GM21390 (cell line): ENCODE data around the gene PRL.

Experiments
- ATAC-seq: cut with Tn5 transposase; IDR thresholded peaks from one replicate; pipeline ENCODE4 v1.9.1; 2021; ENCODE audit not compliant: unreplicated experiment

PRL gene

GRCh38 chr6:22296067-22296466, 769 bp downstream of the PRL start:
- ATAC-seq: no peak

- ATAC-seq: no peak
Observed at GRCh38 chr6:22295145-22295544, 1.7 kb downstream of the PRL start.

DNA sequence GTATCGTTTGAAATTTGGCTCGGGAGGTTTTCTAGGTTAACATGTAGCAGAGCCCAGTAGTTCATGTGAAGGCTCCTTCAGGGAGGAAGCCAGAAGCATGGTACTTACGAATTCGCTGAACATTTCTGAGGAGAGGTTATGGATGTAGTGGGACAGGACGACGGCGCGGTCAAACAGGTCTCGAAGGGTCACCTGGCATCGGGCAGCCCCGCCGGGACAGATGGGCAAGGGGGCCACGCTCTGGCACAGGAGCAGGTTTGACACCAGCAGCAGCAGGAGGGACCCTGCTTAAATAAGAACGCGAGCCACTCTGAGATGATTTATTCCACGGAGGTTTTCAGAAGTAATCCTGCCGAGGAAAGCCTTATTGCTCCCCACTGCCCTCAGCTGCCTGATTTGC, 2.5 kb downstream of the PRL start:
- ATAC-seq: no peak

- no peak for ATAC-seq
Observed at GRCh38 chr6:22290045-22290444, 6.8 kb downstream of the PRL start.

DNA sequence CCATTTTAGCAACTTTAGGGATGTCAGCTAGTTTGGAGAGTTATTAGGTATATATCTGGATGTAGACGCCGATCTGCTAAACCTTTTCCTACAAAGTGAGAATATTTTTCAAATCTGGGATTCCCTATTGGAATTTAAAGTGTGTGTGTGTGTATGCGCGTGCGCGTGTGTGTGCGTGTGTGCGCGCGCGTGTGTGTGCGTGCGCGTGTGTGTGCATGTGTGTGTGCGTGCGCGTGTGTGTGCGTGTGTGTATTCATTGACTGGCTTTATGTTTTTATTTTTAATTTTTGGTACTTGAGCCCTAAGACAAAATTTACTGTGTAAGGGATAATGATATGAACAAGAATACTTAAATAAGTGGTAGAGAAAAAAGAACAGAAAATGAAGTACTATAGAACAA, 8.1 kb downstream of the PRL start:
- no peak for ATAC-seq

GRCh38 chr6:22284666-22285065, 12.2 kb downstream of the PRL start:
- no peak for ATAC-seq

DNA sequence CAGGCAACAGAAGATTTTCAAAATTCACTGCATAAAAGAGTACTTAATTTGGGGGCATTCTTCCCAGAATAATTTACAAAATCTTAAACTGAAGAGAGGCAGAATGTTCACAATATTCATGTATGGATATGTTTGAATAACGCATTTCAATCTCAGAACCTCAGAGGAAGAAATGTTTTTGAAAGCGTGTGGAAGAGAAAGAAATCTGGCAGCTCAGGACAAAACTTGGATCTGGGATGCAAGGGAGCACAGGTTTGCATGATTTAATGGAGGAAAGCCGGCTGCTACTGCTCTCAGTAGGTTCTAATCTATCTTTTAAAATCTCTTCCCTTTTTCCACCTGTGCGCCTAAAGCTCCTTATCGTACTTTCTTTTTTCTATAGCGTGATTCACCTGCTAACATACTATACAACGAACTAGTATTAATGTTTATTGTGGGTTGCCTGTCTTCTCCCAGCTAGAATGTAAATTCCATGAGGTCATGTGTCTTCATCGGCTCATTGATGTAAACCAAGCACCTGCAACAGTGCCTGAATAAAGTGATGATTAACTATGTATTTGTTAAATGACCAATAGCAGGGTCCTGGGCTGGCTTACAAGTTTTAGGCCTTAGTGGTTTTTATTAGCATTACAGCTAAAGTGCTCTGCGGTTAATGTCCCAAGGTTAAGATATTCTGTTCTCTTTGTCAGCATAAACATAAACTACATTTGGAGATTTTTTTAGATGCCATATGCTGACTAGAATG, 15.3 kb downstream of the PRL start:
- no peak for ATAC-seq

DNA sequence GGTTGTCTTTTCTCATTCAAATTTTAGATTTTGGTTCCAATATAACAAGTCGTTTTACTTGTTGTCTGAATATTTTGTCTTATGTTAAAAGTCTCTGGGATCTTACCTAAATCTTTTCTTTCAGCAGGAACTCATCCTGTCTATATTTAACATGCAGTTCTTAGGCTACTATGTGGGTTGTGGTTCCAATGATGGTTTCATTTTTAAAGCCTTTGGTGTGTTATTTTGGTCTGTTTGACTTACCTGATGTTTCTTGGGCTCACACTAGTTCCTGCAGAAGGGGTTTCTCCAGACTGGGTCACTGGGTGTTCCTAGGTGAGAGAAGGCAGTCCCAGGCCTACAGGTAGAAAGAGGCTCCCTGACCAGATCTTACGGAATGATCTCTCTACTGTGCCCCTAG, 17.4 kb downstream of the PRL start:
- ATAC-seq: no peak

DNA sequence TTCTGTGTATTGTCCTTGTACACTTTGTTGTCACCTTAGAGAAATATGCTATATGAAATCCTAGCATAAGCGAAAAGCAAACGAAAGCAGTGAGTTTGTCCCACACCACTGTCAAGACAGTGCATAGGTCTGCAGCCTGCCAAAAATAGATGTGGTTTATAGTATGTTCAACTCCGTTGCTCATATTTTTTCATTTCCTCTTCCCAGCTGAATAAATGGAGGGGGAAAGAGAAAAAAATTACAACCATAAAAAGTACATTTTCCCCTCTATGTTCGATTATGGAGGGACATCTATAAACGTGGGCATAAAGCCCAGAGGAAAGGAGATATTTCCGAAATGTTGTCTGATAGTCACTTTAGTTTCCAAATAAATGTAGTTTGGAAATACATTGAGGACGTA, 25.8 kb downstream of the PRL start:
- no peak for ATAC-seq

DNA sequence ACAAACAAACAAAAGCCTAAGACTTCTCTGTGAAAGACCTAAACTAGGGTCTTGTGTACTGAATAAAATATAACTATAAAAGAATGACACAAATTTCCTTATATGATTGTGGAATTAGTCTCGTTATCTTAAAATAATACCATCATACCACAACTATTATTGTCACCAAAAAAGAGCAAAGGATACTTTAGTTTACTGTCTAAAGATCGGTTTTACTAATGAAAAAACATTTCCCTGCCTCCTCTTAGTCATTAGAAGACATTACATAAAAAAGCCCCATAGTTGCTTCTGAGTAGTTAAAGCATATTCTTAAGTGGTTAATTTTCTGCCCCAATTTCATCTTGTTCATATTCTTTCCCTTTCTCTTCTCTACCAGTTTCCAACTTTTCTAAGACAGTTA, 33.1 kb downstream of the PRL start:
- ATAC-seq: no peak

DNA sequence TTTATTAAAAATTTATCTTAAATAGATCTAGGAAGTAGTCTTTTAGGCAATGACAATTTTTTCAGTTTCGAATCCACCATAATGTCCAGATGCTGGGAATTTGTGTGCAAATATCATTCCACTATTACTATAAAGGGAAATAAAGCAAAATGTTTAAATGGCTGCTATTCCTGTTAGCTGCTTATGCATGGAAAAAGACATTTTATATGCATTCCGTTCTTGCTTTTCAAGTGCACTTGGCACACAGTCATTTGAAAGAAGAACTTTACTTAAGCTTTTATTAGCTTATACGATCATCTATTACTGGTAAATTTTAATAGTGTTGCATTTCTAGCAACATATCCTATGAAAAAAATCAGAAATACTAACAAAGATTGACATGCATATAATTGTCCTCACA, 42.0 kb downstream of the PRL start:
- ATAC-seq: no peak

GRCh38 chr6:22253955-22254655, 42.7 kb downstream of the PRL start:
- no peak for ATAC-seq

DNA sequence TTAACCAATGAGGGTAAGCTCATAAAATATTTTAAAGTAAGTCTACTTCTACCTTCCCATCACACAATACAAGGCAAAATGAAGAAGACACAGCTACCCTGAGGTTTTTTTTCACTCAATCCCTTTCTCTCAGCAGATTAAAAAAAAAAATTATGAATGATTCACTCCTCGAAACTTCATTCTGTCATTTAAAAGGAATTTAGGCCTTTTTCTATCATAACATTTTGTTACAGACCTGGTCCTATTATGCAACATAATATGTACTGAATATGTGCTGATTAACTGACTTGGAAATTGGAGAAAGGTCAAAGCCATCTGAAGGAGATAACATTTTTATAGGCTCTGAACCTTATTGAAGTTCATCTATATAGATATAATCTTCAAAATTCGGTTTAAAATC, 45.5 kb downstream of the PRL start:
- no peak for ATAC-seq

DNA sequence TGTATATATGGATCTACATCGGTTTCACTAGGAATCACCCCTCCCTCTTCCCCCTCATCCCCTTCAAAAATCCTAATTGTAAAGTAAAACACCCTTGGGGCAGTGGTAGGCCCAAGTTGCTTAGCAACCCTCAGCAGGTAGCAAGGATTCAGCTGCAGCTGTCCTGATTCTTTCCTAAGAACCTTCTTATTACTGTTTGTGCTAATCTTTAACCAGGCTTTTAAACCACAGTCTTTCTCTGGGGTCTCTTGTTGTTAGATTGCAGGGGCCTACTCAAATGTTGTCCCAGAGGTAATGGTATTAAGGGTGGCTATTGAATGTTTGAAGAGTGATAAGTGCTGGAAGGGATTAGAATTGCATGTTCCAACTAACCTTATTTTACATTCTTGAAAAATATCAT, 46.4 kb downstream of the PRL start:
- ATAC-seq: no peak

DNA sequence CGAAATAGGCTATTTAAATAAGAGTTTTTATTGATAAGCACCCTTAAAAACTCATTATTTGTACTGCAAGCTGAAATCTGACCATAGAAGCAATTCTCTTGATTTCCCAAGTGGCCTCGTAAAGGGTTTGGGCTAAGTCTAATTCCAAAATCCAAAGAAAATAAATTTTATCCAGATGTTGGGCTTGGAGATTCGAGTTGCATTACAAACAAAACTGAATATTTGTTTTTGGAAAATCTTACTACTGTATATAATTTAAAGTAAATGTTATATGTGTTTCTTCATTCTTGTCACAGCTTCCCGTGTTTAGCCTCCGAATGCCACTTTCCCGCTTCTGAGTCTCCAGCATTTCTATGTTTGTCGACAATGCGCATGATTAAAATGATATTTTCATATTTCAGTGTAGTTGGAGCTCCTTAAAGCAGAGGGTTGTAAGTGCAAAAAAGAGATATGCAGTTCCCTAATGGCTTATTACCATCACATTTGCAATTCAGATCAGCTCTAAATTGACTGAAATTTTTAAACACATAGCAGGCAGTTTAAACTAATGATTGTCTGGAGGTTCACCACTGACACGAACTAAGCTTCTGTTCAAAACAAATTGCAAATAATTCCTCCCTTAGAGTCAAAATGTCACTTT, 47.0 kb downstream of the PRL start:
- ATAC-seq: no peak

- ATAC-seq: no peak
Observed at GRCh38 chr6:22248513-22249308, 48.1 kb downstream of the PRL start.

- ATAC-seq: no peak
Observed at GRCh38 chr6:22247916-22248482, 48.8 kb downstream of the PRL start.

DNA sequence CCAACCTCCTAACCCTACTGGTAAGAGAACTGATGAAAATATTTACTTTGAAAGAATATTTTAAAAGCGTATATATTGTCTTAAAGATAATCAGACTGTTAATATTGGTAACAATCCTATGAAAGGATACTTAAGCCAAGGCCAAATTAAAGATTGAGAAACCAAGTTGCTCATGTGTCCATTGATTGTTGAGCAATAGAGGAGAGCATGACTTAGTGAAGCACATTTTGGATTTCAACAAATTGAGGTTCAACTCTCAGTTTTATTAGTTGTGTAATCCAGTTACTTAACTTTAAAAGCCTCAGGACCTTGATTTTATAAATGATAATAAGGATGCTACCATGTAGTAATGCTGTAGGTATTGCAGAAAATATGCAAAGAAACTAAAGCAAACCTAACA, 56.8 kb downstream of the PRL start:
- ATAC-seq: no peak

- no peak for ATAC-seq
Observed at GRCh38 chr6:22239261-22239921, 57.4 kb downstream of the PRL start.

DNA sequence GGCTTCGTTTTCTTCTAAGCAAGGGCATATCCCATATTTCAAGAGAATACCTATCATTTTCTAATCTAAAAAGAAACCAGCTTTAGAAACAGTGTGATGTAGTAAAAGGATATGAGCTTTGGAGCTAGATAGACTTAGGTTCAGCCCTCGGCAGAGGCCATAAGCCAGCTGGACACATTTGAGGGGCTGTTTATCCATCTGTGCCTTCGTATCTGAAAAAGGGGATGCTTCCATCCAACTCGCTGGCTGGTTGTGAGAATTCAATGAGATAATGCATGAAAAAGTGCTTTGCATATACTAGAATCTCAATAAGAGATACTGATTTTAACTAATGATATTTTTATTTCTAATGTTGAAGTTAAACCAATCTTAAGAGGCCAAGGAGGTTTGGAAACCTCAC, 58.0 kb downstream of the PRL start:
- no peak for ATAC-seq

- no peak for ATAC-seq
Observed at GRCh38 chr6:22237526-22237925, 59.3 kb downstream of the PRL start.
